BLaER1 treated with 17β-estradiol and CSF1 and Interleukin-3, amounts not matched to agents 10 nM and 100 nM (cell line): Measurements from ENCODE around the gene DDX10.

ENCODE experiments used
- H3K27ac ChIP-seq, 11 experiments: shearing (Covaris generic); formaldehyde crosslinking; 2 replicates each; pipeline ENCODE4 v1.8.1; 2022
- H3K27me3 ChIP-seq, 11 experiments: shearing (Covaris generic); formaldehyde crosslinking; 2 replicates each; pipeline ENCODE4 v1.8.1; 2022
- H3K36me3 ChIP-seq, 11 experiments: shearing (Covaris generic); formaldehyde crosslinking; 2 replicates each; pipeline ENCODE4 v1.8.1; 2022
- H3K4me1 ChIP-seq, 10 experiments: shearing (Covaris generic); formaldehyde crosslinking; 2 replicates each; pipeline ENCODE4 v1.8.1; 2022
- H3K4me2 ChIP-seq, 11 experiments: shearing (Covaris generic); formaldehyde crosslinking; 2 replicates each; pipeline ENCODE4 v1.8.1; 2022
- H3K4me3 ChIP-seq, 10 experiments: shearing (Covaris generic); formaldehyde crosslinking; 2 replicates each; pipeline ENCODE4 v1.8.1; 2022
- H3K9ac ChIP-seq, 11 experiments: shearing (Covaris generic); formaldehyde crosslinking; 2 replicates each; pipeline ENCODE4 v1.8.1; 2022
- H3K9me3 ChIP-seq, 11 experiments: shearing (Covaris generic); formaldehyde crosslinking; replicated peaks in 1 of 11; 2 replicates each; pipeline ENCODE4 v1.8.1; 2022
- H4K20me1 ChIP-seq, 11 experiments: shearing (Covaris generic); formaldehyde crosslinking; 2 replicates each; pipeline ENCODE4 v1.8.1; 2022
- Cebpa-rat ChIP-seq, 11 experiments: shearing (Covaris generic); IDR thresholded peaks; 2 replicates each; pipeline ENCODE4 v1.8.1; 2022

Gene DDX10

GRCh38 chr11:108927791-108928545 is 263.1 kb downstream of the DDX10 start:
- Histone ChIP-seq H3K9ac (no peak overlapping the region), H3K4me3 (no peak overlapping the region), H3K36me3 (peaks cover 0 to 34% (median 9%) of the 10 kb centered on the region in 11 experiments; a peak in 8 of 22 replicates), H4K20me1 (peaks cover 0 to 22% (median 0%) of the 10 kb centered on the region in 11 experiments; a peak in 1 of 22 replicates), H3K4me1 (no peaks in the 10 kb centered on the region), H3K4me2 (no peak overlapping the region), H3K27ac (no peak overlapping the region), H3K9me3 (no peaks in the 10 kb centered on the region), H3K27me3 (no peaks in the 10 kb centered on the region)
- no peak for TF ChIP-seq Cebpa-rat (IDR thresholded peaks at IDR 0.05)

GRCh38 chr11:108929241-108929640 is 264.4 kb downstream of the DDX10 start:
- peaks cover 0 to 18% (median 0%) of the 10 kb centered on the region in 11 experiments; a peak in 1 of 22 replicates for H4K20me1 ChIP-seq
- no peak for TF ChIP-seq Cebpa-rat (IDR thresholded peaks at IDR 0.05)
- H3K4me1 ChIP-seq = no peaks in the 10 kb centered on the region
- H3K27ac ChIP-seq = no peak overlapping the region
- H3K27me3 ChIP-seq = no peaks in the 10 kb centered on the region
- peaks cover 0 to 32% (median 9%) of the 10 kb centered on the region in 11 experiments; a peak in 7 of 22 replicates for H3K36me3 ChIP-seq
- H3K9me3 ChIP-seq = no peaks in the 10 kb centered on the region
- H3K9ac ChIP-seq = no peak overlapping the region
- no peak overlapping the region for H3K4me2 ChIP-seq
- no peak overlapping the region for H3K4me3 ChIP-seq

- Histone ChIP-seq H3K9me3 (no peaks in the 10 kb centered on the region), H3K4me3 (no peak overlapping the region), H3K27ac (no peak overlapping the region), H3K4me1 (no peaks in the 10 kb centered on the region), H3K36me3 (peaks cover 0 to 32% (median 11%) of the 10 kb centered on the region in 11 experiments; a peak in 8 of 22 replicates), H3K4me2 (no peak overlapping the region), H4K20me1 (peaks cover 0 to 18% (median 0%) of the 10 kb centered on the region in 11 experiments; a peak in 1 of 22 replicates), H3K27me3 (no peaks in the 10 kb centered on the region), H3K9ac (no peak overlapping the region)
- TF ChIP-seq Cebpa-rat (IDR thresholded peaks at IDR 0.05) = no peak
Observed at GRCh38 chr11:108931168-108931567, 266.3 kb downstream of the DDX10 start.

GRCh38 chr11:108933630-108934029 is 268.8 kb downstream of the DDX10 start:
- no peak overlapping the region for H3K9ac ChIP-seq
- no peak for TF ChIP-seq Cebpa-rat (IDR thresholded peaks at IDR 0.05)

GRCh38 chr11:108934289-108934688 is 269.4 kb downstream of the DDX10 start:
- no peak overlapping the region for H3K9ac ChIP-seq
- TF ChIP-seq Cebpa-rat (IDR thresholded peaks at IDR 0.05) = no peak
- peaks cover 0 to 27% (median 11%) of the 10 kb centered on the region in 11 experiments; a peak in 10 of 22 replicates for H3K36me3 ChIP-seq
- H3K27ac ChIP-seq = no peak overlapping the region
- no peaks in the 10 kb centered on the region for H3K27me3 ChIP-seq
- H3K4me3 ChIP-seq = no peak overlapping the region
- H3K9me3 ChIP-seq = no peaks in the 10 kb centered on the region
- H4K20me1 ChIP-seq = no peaks in the 10 kb centered on the region
- H3K4me1 ChIP-seq = no peaks in the 10 kb centered on the region
- H3K4me2 ChIP-seq = no peak overlapping the region

More at GRCh38 chr11:108933630-108934029, 268.8 kb downstream of the DDX10 start:
- Histone ChIP-seq H3K4me3 (no peak overlapping the region), H3K27ac (no peak overlapping the region), H3K36me3 (peaks cover 0 to 32% (median 11%) of the 10 kb centered on the region in 11 experiments; a peak in 8 of 22 replicates), H3K4me1 (no peaks in the 10 kb centered on the region), H3K9me3 (no peaks in the 10 kb centered on the region), H3K27me3 (no peaks in the 10 kb centered on the region), H3K4me2 (no peak overlapping the region), H4K20me1 (no peaks in the 10 kb centered on the region)

- Histone ChIP-seq H3K4me3 (no peak overlapping the region), H4K20me1 (no peaks in the 10 kb centered on the region), H3K9me3 (no peaks in the 10 kb centered on the region), H3K36me3 (peaks cover 1 to 31% (median 12%) of the 10 kb centered on the region in 11 experiments; a peak in 14 of 22 replicates), H3K9ac (no peak overlapping the region), H3K4me2 (no peak overlapping the region), H3K27me3 (no peaks in the 10 kb centered on the region), H3K27ac (no peak overlapping the region), H3K4me1 (no peaks in the 10 kb centered on the region)
- no peak for TF ChIP-seq Cebpa-rat (IDR thresholded peaks at IDR 0.05)
Observed at GRCh38 chr11:108934696-108935095, 269.8 kb downstream of the DDX10 start.

GRCh38 chr11:108937746-108938145 is 272.9 kb downstream of the DDX10 start:
- no peaks in the 10 kb centered on the region for H3K9me3 ChIP-seq
- H3K4me2 ChIP-seq = no peak overlapping the region
- no peak for TF ChIP-seq Cebpa-rat (IDR thresholded peaks at IDR 0.05)
- H3K9ac ChIP-seq = no peak overlapping the region
- H4K20me1 ChIP-seq = no peaks in the 10 kb centered on the region
- H3K36me3 ChIP-seq = peaks cover 19 to 53% (median 32%) of the 10 kb centered on the region in 11 experiments
- no peak overlapping the region for H3K27ac ChIP-seq
- no peak overlapping the region for H3K4me3 ChIP-seq
- no peaks in the 10 kb centered on the region for H3K4me1 ChIP-seq
- H3K27me3 ChIP-seq = no peaks in the 10 kb centered on the region

GRCh38 chr11:108938604-108939003 is 273.7 kb downstream of the DDX10 start:
- no peaks in the 10 kb centered on the region for H3K4me1 ChIP-seq
- H4K20me1 ChIP-seq = no peaks in the 10 kb centered on the region

GRCh38 chr11:108939135-108939534 is 274.3 kb downstream of the DDX10 start:
- Histone ChIP-seq H3K27me3 (no peaks in the 10 kb centered on the region), H3K4me1 (no peaks in the 10 kb centered on the region), H4K20me1 (no peaks in the 10 kb centered on the region), H3K36me3 (peaks cover 29 to 67% (median 37%) of the 10 kb centered on the region in 11 experiments), H3K4me2 (no peak overlapping the region), H3K9ac (no peak overlapping the region), H3K9me3 (no peaks in the 10 kb centered on the region), H3K4me3 (no peak overlapping the region), H3K27ac (no peak overlapping the region)
- TF ChIP-seq Cebpa-rat (IDR thresholded peaks at IDR 0.05) = no peak

More at GRCh38 chr11:108938604-108939003, 273.7 kb downstream of the DDX10 start:
- H3K27ac ChIP-seq = no peak overlapping the region
- no peaks in the 10 kb centered on the region for H3K9me3 ChIP-seq
- H3K4me3 ChIP-seq = no peak overlapping the region
- no peak for TF ChIP-seq Cebpa-rat (IDR thresholded peaks at IDR 0.05)
- no peaks in the 10 kb centered on the region for H3K27me3 ChIP-seq
- no peak overlapping the region for H3K9ac ChIP-seq
- H3K36me3 ChIP-seq = peaks cover 24 to 62% (median 35%) of the 10 kb centered on the region in 11 experiments
- no peak overlapping the region for H3K4me2 ChIP-seq
